Spinal cord (tissue), 10 donors: ENCODE measurements around the gene SHROOM2. TPM values are rescaled to one million over a fixed set of nuclear protein-coding genes. Genes with fewer than 3 reads are reported as not detected.
A peak's percentile ranks its signal among the peaks of the same experiment; 100 is the strongest.

Experiments used
- DNase-seq, 6 donors: peaks; one replicate each; pipeline versions ENCODE4 v3.0.0 to v3.0.0-alpha.2; 2013 to 2015; ENCODE audit warnings: low spot score in 6 of 6, low read depth in 4 of 6
- H3K27ac ChIP-seq: one replicate; pipeline ENCODE4 v1.5.1; 2013; ENCODE audit warnings: low read depth, low read length, control low read depth
- H3K27me3 ChIP-seq: one replicate; pipeline ENCODE4 v1.6.1; 2013; ENCODE audit warnings: low read length; ENCODE audit not compliant: control insufficient read depth, insufficient read depth
- H3K36me3 ChIP-seq: one replicate; pipeline ENCODE4 v1.6.1; 2013; ENCODE audit warnings: low read length; ENCODE audit not compliant: control insufficient read depth, insufficient read depth
- H3K4me1 ChIP-seq: one replicate; pipeline ENCODE4 v1.6.1; 2013; ENCODE audit warnings: low read length; ENCODE audit not compliant: control insufficient read depth, insufficient read depth
- H3K4me3 ChIP-seq: one replicate; pipeline ENCODE4 v1.5.1; 2013; ENCODE audit warnings: low read depth, low read length, control low read depth
- H3K9me3 ChIP-seq: one replicate; pipeline ENCODE4 v1.6.1; 2013; ENCODE audit warnings: low read length; ENCODE audit not compliant: control insufficient read depth, insufficient read depth
- WGBS: methylation state at CpG from one replicate; pipeline ENCODE4 v1.1.5; 2013; ENCODE audit warnings: missing lambda C conversion rate; ENCODE audit not compliant: insufficient coverage; 5-methylcytosine and 5-hydroxymethylcytosine counted together
- polyA plus RNA-seq, 2 donors: library from polyadenylated mRNA; unstranded; fragments of 120-200 nt; gene quantifications; one replicate each; pipeline ENCODE4 v1.2.1, GENCODE V29; 2013; ENCODE audit not compliant: insufficient read length in 2 of 2
- total RNA-seq, 2 donors: library from RNA; depleted of rRNA in 1 of 2; stranded (reverse); fragments of 120-200 nt in 1 of 2; fragments of >200 nt in 1 of 2; gene quantifications; one replicate each; pipeline versions ENCODE4 v1.2.3 to v1.2.4, GENCODE V29; 2013 to 2014
- donor health status: healthy.

The SHROOM2 gene
- total and polyA plus RNA-seq, 4 donors: 15.5 to 45.7 (median 36.5) TPM

DNA sequence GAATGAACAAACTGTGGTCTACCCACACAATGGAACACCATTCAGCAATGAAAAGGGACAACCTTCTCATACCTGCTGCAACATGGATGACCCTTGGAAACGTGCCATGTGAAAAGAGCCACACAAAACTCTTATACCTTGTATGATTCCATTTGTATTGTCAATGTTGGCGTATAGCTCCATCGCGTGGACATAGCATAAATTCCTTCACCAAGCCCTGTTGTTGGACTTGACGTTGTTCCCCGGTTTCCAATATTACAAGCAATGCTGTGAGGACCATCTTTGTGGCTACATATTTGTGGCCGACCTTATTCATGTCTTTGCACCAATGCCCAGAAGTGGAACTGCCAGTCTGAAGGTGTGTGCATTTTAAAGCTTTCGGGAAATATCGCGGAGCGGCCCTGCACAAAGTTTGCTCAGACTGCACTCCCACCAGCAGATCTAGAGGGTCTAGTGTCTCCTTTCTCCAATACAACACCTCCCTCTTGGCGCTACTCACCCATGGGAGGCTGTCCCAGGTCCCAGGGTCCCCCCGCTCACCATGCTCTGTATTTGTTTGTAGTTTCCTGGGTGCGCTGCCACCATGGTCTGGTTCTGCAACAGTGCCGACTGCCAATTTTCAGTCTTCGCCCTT is 180.7 kb downstream of the SHROOM2 start, which contains the start of gene CLDN34:
Gene CLDN34 (plus strand): TSS at position 584 of the 634 bp plus-strand sequence. CDS start 0 bp downstream, at position 584.
- 95% methylated on average over 15 of the region's 16 CpGs for WGBS
- no peaks in the 10 kb centered on the region for H3K36me3 ChIP-seq
- no peaks in the 10 kb centered on the region for H3K4me1 ChIP-seq
- DNase-seq: no peak
- no peaks in the 10 kb centered on the region for H3K9me3 ChIP-seq
- no peak within 1 kb of the TSS for H3K27ac ChIP-seq
- H3K4me3 ChIP-seq: no peak within 1 kb of the TSS
- H3K27me3 ChIP-seq: no peaks in the 10 kb centered on the region

DNA sequence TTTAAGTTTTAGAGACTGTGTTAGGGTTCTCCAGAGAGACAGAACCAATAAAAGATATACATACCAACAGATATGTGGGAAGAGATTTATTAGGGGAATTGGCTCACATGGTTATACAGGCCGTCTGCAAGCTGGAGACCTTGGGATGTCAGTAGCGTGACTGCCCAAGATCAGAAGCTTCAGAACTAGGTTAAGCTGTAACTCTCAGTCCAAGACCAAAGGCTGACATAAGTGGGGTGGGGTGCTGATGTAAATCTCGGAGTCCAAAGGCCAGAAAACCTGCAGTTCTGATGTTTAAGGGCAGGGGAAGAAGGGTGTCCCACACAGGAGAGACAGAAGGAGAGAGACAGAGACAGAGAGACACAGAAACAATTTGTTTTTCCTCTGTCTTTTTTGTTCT is 191.4 kb downstream of the SHROOM2 start:
- Histone ChIP-seq H3K4me3 (no peak overlapping the region), H3K27ac (no peak overlapping the region), H3K27me3 (no peaks in the 10 kb centered on the region), H3K9me3 (peaks cover 2% of the 10 kb centered on the region), H3K36me3 (no peaks in the 10 kb centered on the region), H3K4me1 (peaks cover 7% of the 10 kb centered on the region)
- 68% methylated on average over 3 of the region's 3 CpGs for WGBS
- DNase-seq: no peak

GRCh38 chrX:9980401-9980800 is 194.2 kb downstream of the SHROOM2 start:
- WGBS: no CpG with 5 or more reads among the region's 7 CpGs
- H3K4me1 ChIP-seq: peaks cover 7% of the 10 kb centered on the region

DNA sequence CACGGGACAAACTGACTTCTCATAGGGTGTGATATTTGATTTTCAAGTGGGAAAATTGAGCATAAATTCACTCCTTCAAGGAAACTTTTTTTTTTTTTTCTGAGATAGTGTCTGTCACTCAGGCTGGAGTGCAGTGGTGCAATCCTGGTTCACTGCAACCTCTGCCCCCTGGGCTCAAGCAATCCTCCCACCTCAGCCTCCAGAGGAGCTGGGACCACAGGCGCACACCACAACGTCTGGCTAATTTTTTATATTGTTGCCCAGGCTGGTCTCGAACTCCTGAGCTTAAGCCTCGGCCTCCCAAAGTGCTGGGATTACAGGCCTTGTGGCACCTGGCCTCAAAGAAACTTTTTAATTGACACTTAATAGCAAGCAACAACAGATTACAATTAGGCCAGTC is 194.7 kb downstream of the SHROOM2 start:
- peaks cover 3% of the 10 kb centered on the region for H3K36me3 ChIP-seq
- no peak overlapping the region for H3K27ac ChIP-seq
- WGBS: 60% methylated on average over 1 of the region's 5 CpGs
- H3K4me3 ChIP-seq: no peak overlapping the region
- DNase-seq: no peak
- H3K9me3 ChIP-seq: no peaks in the 10 kb centered on the region
- no peaks in the 10 kb centered on the region for H3K27me3 ChIP-seq
- peaks cover 7% of the 10 kb centered on the region for H3K4me1 ChIP-seq

More at GRCh38 chrX:9980401-9980800, 194.2 kb downstream of the SHROOM2 start:
- no peaks in the 10 kb centered on the region for H3K9me3 ChIP-seq
- peak in 1 of 6 donors; percentile 65 for DNase-seq
- no peaks in the 10 kb centered on the region for H3K27me3 ChIP-seq
- no peak overlapping the region for H3K4me3 ChIP-seq
- peaks cover 3% of the 10 kb centered on the region for H3K36me3 ChIP-seq
- no peak overlapping the region for H3K27ac ChIP-seq

DNA sequence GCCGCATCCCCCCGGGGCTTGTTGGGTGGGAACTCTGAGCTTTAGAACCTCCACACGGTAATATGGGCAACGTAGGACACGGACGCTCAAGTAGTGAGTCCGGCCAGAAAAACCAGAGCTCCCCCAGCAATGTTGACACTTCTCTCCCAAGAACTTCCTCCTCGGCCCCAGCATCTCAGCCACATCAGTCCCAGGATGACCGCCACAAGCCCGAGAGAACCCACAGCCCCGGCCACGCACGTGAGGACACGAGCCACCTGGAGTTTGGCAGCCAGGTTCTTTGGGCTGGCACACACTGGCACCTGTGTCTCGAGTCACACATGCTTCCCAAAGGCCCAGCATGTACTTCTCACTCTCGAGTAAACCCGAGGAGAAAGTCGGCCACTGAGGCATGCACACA is 197.2 kb downstream of the SHROOM2 start:
- no peaks in the 10 kb centered on the region for H3K27me3 ChIP-seq
- H3K9me3 ChIP-seq: no peaks in the 10 kb centered on the region
- WGBS: 81% methylated on average over 18 of the region's 18 CpGs
- no peak overlapping the region for H3K27ac ChIP-seq
- H3K4me1 ChIP-seq: peaks cover 7% of the 10 kb centered on the region
- no peak overlapping the region for H3K4me3 ChIP-seq
- H3K36me3 ChIP-seq: peaks cover 3% of the 10 kb centered on the region
- DNase-seq: no peak

GRCh38 chrX:9983846-9984245 is 197.6 kb downstream of the SHROOM2 start:
- 58% methylated on average over 10 of the region's 11 CpGs for WGBS
- peaks cover 7% of the 10 kb centered on the region for H3K4me1 ChIP-seq
- H3K27ac ChIP-seq: no peak overlapping the region
- H3K9me3 ChIP-seq: no peaks in the 10 kb centered on the region
- DNase-seq: peak in 2 of 6 donors; percentile 34 to 55
- H3K27me3 ChIP-seq: no peaks in the 10 kb centered on the region
- peaks cover 3% of the 10 kb centered on the region for H3K36me3 ChIP-seq
- no peak overlapping the region for H3K4me3 ChIP-seq

- Histone ChIP-seq H3K27ac (no peak overlapping the region), H3K4me3 (no peak overlapping the region), H3K36me3 (peaks cover 5% of the 10 kb centered on the region), H3K9me3 (no peaks in the 10 kb centered on the region), H3K27me3 (no peaks in the 10 kb centered on the region), H3K4me1 (no peaks in the 10 kb centered on the region)
- DNase-seq: peak in 1 of 6 donors; percentile 28
- no CpG with 5 or more reads among the region's 1 CpG for WGBS
Observed at GRCh38 chrX:9988762-9989161, 202.5 kb downstream of the SHROOM2 start.

- DNase-seq: no peak
- Histone ChIP-seq H3K9me3 (no peaks in the 10 kb centered on the region), H3K36me3 (peaks cover 5% of the 10 kb centered on the region), H3K4me3 (no peak overlapping the region), H3K27ac (no peak overlapping the region), H3K27me3 (no peaks in the 10 kb centered on the region), H3K4me1 (no peaks in the 10 kb centered on the region)
- 82% methylated on average over 28 of the region's 28 CpGs for WGBS
Observed at GRCh38 chrX:9992061-9992460, 205.8 kb downstream of the SHROOM2 start.

GRCh38 chrX:9992724-9993123 is 206.5 kb downstream of the SHROOM2 start:
- no peaks in the 10 kb centered on the region for H3K9me3 ChIP-seq
- no peak overlapping the region for H3K27ac ChIP-seq
- H3K27me3 ChIP-seq: no peaks in the 10 kb centered on the region
- 98% methylated on average over 18 of the region's 18 CpGs for WGBS
- H3K4me3 ChIP-seq: no peak overlapping the region
- no peak for DNase-seq
- no peaks in the 10 kb centered on the region for H3K4me1 ChIP-seq
- peaks cover 5% of the 10 kb centered on the region for H3K36me3 ChIP-seq

- no peaks in the 10 kb centered on the region for H3K9me3 ChIP-seq
- 10% methylated on average over 13 of the region's 18 CpGs for WGBS
Observed at GRCh38 chrX:9995855-9996339, 209.7 kb downstream of the SHROOM2 start.

More at GRCh38 chrX:9995855-9996339, 209.7 kb downstream of the SHROOM2 start:
- H3K4me1 ChIP-seq: no peaks in the 10 kb centered on the region
- H3K36me3 ChIP-seq: peaks cover 5% of the 10 kb centered on the region
- no peaks in the 10 kb centered on the region for H3K27me3 ChIP-seq
- H3K4me3 ChIP-seq: no peak overlapping the region
- DNase-seq: peak in 2 of 6 donors; percentile 85 to 86
- no peak overlapping the region for H3K27ac ChIP-seq
